ENCODE measurements around the gene TENM4. TPM values are rescaled to one million over a fixed set of nuclear protein-coding genes. Genes with fewer than 3 reads are reported as not detected.

The TENM4 gene
- total RNA-seq, 4 donors from 2014 or later, result 1.1 to 2.7 (median 2.0) TPM

DNA sequence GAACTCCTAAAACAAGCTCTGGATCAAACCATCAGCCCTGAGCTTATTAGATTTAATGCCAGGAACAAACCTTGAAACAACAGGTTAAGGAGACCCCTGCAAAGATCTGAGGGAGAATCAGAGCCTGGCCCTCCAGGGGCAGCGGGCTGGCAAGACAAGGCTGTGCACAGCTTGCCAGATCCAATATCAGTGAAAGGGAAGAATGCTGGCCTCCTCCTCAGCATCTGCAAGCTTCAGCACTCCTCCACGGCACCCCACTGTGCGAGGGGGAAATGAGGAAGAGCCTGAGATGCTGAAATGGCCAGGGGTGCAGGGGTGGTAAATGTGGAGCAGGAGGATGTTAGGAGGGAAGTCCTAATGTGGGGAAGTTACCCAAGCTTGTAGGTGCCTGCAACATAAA is 167.0 kb downstream of the TENM4 start:
- Histone ChIP-seq H3K36me3 (no peaks in the 10 kb centered on the region), H3K27me3 (no peaks in the 10 kb centered on the region), H3K4me1 (no peaks in the 10 kb centered on the region), H3K27ac (no peak overlapping the region), H3K9me3 (no peaks in the 10 kb centered on the region), H3K4me3 (no peak overlapping the region)
- no peak for TF ChIP-seq POLR2A (IDR thresholded peaks at IDR 0.05)
- TF ChIP-seq, protein P1, sequence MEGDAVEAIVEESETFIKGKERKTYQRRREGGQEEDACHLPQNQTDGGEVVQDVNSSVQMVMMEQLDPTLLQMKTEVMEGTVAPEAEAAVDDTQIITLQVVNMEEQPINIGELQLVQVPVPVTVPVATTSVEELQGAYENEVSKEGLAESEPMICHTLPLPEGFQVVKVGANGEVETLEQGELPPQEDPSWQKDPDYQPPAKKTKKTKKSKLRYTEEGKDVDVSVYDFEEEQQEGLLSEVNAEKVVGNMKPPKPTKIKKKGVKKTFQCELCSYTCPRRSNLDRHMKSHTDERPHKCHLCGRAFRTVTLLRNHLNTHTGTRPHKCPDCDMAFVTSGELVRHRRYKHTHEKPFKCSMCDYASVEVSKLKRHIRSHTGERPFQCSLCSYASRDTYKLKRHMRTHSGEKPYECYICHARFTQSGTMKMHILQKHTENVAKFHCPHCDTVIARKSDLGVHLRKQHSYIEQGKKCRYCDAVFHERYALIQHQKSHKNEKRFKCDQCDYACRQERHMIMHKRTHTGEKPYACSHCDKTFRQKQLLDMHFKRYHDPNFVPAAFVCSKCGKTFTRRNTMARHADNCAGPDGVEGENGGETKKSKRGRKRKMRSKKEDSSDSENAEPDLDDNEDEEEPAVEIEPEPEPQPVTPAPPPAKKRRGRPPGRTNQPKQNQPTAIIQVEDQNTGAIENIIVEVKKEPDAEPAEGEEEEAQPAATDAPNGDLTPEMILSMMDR (IDR thresholded peaks at IDR 0.05), result no peak
- no peak for DNase-seq

DNA sequence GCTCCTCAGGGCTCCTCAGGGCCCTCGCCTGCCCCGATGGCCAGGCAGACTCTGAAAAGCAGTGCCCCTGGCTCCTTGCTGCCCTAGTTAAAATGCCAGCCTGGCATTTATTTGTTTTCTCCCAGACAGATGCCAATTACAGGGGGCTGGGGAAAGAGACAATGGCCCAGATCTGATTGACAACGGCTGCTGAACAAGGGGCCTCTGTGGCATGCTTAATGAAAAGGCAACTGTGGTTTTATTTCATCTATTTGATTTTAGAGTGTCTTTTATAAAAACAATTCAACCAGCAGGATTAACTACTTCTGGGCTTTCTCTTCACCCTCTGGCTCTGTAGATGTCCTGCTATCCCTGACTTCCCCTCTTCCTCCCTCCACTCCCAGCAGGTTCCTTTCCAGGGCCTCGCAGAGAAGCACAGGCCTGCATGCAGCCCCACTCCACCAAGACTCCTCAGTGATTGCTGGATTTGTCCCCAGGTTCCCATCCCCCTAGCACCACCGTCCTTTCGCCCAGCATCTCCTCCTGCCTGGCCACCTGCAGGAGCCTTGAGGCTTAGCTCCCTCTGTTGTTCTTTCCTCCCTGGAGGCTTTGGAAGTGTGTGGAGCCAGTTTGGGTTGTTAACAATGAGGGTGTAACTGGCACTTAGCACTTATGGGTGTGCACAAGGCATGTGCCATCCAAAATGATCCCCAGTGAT is 171.1 kb downstream of the TENM4 start:
- DNase-seq, result no peak
- Histone ChIP-seq H3K9me3 (no peaks in the 10 kb centered on the region), H3K27me3 (no peaks in the 10 kb centered on the region), H3K36me3 (no peaks in the 10 kb centered on the region), H3K4me1 (no peaks in the 10 kb centered on the region), H3K27ac (no peak overlapping the region), H3K4me3 (no peak overlapping the region)
- TF ChIP-seq, protein P1 (IDR thresholded peaks at IDR 0.05), result no peak
- TF ChIP-seq POLR2A (IDR thresholded peaks at IDR 0.05), result no peak

DNA sequence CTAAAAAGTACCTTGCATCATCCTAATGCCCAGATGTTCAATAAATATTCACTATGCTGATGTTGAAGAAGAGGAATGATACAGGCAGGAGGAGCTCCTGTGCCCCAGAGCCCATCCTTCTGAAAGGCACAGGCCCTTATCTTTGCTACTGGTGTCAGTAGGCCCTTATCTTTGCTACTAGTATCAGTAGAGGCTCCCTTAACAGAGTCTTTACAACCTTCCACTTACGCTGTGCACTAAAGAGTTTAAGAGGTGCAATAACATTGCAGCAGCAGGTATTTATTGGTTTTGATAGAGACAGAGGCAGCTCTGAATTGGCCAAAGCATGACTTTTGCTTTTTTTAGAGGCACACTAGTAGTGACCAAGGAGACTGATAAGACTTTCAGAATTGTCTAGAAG is 174.4 kb downstream of the TENM4 start:
- Histone ChIP-seq H3K4me1 (no peaks in the 10 kb centered on the region), H3K36me3 (no peaks in the 10 kb centered on the region), H3K27ac (no peak overlapping the region), H3K27me3 (no peaks in the 10 kb centered on the region), H3K4me3 (no peak overlapping the region), H3K9me3 (no peaks in the 10 kb centered on the region)
- no peak for DNase-seq
- TF ChIP-seq, protein P1 (IDR thresholded peaks at IDR 0.05), result no peak
- TF ChIP-seq POLR2A (IDR thresholded peaks at IDR 0.05), result no peak

DNA sequence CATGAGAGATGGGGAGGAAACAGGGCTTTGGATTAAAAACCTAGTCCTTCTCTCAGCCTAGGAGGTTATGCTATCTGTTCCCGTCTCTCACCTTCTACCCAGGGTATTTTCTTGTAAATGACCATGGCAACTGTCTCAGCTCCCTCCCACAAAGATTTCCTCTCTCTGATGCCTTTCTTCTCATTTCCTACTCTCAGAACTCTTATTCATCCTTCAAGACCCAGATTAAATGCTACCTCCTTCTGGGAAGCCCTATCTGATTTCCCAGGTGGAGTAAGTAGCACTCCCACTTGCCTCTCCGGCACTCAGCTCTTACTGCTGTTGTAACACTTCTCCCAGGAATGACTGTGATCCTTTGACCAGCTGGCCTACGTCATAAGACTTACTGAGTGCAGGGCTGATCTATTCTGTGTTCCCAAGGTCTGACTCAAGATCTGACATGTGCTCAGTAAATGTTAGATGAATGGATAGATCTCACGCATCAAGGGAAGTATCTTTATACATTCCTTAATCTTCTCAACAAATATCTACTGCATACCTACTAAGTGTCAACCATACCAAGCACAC is 175.0 kb downstream of the TENM4 start:
- H3K27me3 ChIP-seq, result no peaks in the 10 kb centered on the region
- H3K27ac ChIP-seq, result no peak overlapping the region
- no peaks in the 10 kb centered on the region for H3K9me3 ChIP-seq
- H3K4me1 ChIP-seq, result no peaks in the 10 kb centered on the region
- no peak overlapping the region for H3K4me3 ChIP-seq
- H3K36me3 ChIP-seq, result no peaks in the 10 kb centered on the region
- DNase-seq, result no peak
- TF ChIP-seq POLR2A (IDR thresholded peaks at IDR 0.05), result no peak
- TF ChIP-seq, protein P1 (IDR thresholded peaks at IDR 0.05), result no peak

DNA sequence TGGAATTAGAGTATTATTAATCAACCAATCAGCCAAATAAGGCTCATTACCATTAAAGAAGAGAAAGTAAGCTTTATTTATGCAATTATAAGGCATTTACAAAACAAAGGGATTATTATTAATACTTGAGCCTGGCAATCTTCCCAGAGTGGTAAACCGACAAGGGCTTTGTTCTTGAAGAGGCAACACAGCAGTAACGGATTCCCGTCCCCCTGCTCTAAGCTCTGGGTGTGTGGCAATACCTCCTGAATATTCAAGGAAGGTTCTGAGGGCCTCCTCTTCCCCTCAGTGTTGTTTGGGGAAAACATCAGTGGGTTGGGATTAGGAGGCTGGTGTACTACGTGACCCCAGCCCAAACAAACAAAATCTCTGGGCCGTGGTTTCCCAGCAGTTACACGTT is 176.5 kb downstream of the TENM4 start:
- H3K4me3 ChIP-seq, result no peak overlapping the region
- H3K4me1 ChIP-seq, result no peaks in the 10 kb centered on the region
- no peak for TF ChIP-seq POLR2A (IDR thresholded peaks at IDR 0.05)
- TF ChIP-seq, protein P1 (IDR thresholded peaks at IDR 0.05), result no peak
- no peaks in the 10 kb centered on the region for H3K9me3 ChIP-seq
- DNase-seq, result no peak
- H3K27me3 ChIP-seq, result no peaks in the 10 kb centered on the region
- no peak overlapping the region for H3K27ac ChIP-seq
- H3K36me3 ChIP-seq, result no peaks in the 10 kb centered on the region

Measured in Peyer's patch (tissue), 4 donors.